Vagina (tissue), 2 donors: Measurements from ENCODE around the gene LRRC45. TPM values are rescaled to one million over a fixed set of nuclear protein-coding genes. Genes with fewer than 3 reads are reported as not detected.

ENCODE experiments used
- DNase-seq, 2 donors: peaks; one replicate each; pipeline ENCODE4 v3.0.0-alpha.2; 2017; ENCODE audit errors: extremely low spot score in 2 of 2
- H3K27ac ChIP-seq: fragments of 200-600 bp; sonication (generic); one replicate; pipeline ENCODE4 v1.5.1; 2019
- H3K27me3 ChIP-seq: fragments of 200-600 bp; sonication (generic); one replicate; pipeline ENCODE4 v1.5.1; 2019
- H3K36me3 ChIP-seq, 2 donors: fragments of 200-600 bp; sonication (generic); one replicate each; pipeline ENCODE4 v1.5.1; 2017 to 2019
- H3K4me1 ChIP-seq: fragments of 200-600 bp; sonication (generic); one replicate; pipeline ENCODE4 v1.5.1; 2019
- H3K4me3 ChIP-seq, 2 donors: fragments of 200-600 bp; sonication (generic); 1 replicate in 1 of 2; 2 replicates in 1 of 2; pipeline ENCODE4 v1.5.1; 2016 to 2019
- H3K9me3 ChIP-seq: fragments of 200-600 bp; sonication (generic); one replicate; pipeline ENCODE4 v1.5.1; 2019
- CTCF ChIP-seq, 3 experiments: fragments of 450-650 bp in 2 of 3; fragments of 200-600 bp in 1 of 3; sonication (generic) in 1 of 3; IDR thresholded peaks; one replicate each; pipeline ENCODE4 v1.5.1; 2017 to 2019; ENCODE audit warnings: antibody characterized with exemption in 3 of 3, mild to moderate bottlenecking in 2 of 3, moderate library complexity in 2 of 3
- POLR2A ChIP-seq, 2 donors: fragments of 450-650 bp; IDR thresholded peaks; one replicate each; pipeline ENCODE4 v1.6.1; 2017; ENCODE audit warnings: antibody characterized with exemption in 2 of 2, mild to moderate bottlenecking in 2 of 2, moderate library complexity in 2 of 2
- POLR2AphosphoS5 ChIP-seq, 2 donors: sonication (generic); formaldehyde crosslinking; IDR thresholded peaks; one replicate each; pipeline ENCODE4 v1.9.0; 2017; ENCODE audit warnings: antibody characterized with exemption in 2 of 2, mild to moderate bottlenecking in 2 of 2, low read depth in 1 of 2; ENCODE audit not compliant: insufficient read depth in 1 of 2
- intact Hi-C: fragments of 100-400 bp; cut with DNase I; formaldehyde crosslinking; loops from one replicate; pipeline ENCODE4 v1.15.1; 2023
- total RNA-seq: library from RNA; depleted of rRNA; stranded (reverse); fragments of >200 nt; gene quantifications from one replicate; pipeline ENCODE4 v1.2.3, GENCODE V29; 2016

LRRC45 gene
- total RNA-seq, 1 donor from 2014 or later: 14.0 TPM

GRCh38 chr17:82043507-82043906, 20.4 kb downstream of the LRRC45 start:
- H3K4me1 ChIP-seq: no peaks in the 10 kb centered on the region
- no peaks in the 10 kb centered on the region for H3K9me3 ChIP-seq
- no peaks in the 10 kb centered on the region for H3K27me3 ChIP-seq
- H3K36me3 ChIP-seq: peaks cover 0 to 15% of the 10 kb centered on the region in 2 donors
- intact Hi-C loops: loop anchor here (10.0 kb wide), 1 partner anchor 281 kb away; no protein-coding TSS in a partner anchor
- no peak overlapping the region for H3K27ac ChIP-seq
- H3K4me3 ChIP-seq: no peak overlapping the region
- TF ChIP-seq POLR2A (IDR thresholded peaks at IDR 0.05) (no peak), POLR2AphosphoS5 (IDR thresholded peaks at IDR 0.05; ENCODE audit: insufficient read depth in 1 of 2, low read depth in 1 of 2) (no peak), CTCF (IDR thresholded peaks at IDR 0.05) (no peak)
- no peak for DNase-seq

GRCh38 chr17:82045936-82046484, 22.9 kb downstream of the LRRC45 start:
- Histone ChIP-seq H3K27ac (no peak overlapping the region), H3K9me3 (no peaks in the 10 kb centered on the region), H3K27me3 (no peaks in the 10 kb centered on the region), H3K4me3 (no peak overlapping the region), H3K36me3 (peaks cover 0 to 29% of the 10 kb centered on the region in 2 donors), H3K4me1 (peaks cover 17% of the 10 kb centered on the region)
- DNase-seq: no peak
- intact Hi-C loops: loop anchor here (10.0 kb wide), 1 partner anchor 279 kb away; no protein-coding TSS in a partner anchor
- no peak for TF ChIP-seq CTCF (IDR thresholded peaks at IDR 0.05)
- no peak for TF ChIP-seq POLR2A (IDR thresholded peaks at IDR 0.05)
- no peak for TF ChIP-seq POLR2AphosphoS5 (IDR thresholded peaks at IDR 0.05; ENCODE audit: insufficient read depth in 1 of 2, low read depth in 1 of 2)

- no peak for TF ChIP-seq CTCF (IDR thresholded peaks at IDR 0.05)
- TF ChIP-seq POLR2A (IDR thresholded peaks at IDR 0.05): no peak
- TF ChIP-seq POLR2AphosphoS5 (IDR thresholded peaks at IDR 0.05; ENCODE audit: insufficient read depth in 1 of 2, low read depth in 1 of 2): no peak
- H3K27me3 ChIP-seq: no peaks in the 10 kb centered on the region
- H3K4me1 ChIP-seq: peaks cover 19% of the 10 kb centered on the region
- no peak overlapping the region for H3K27ac ChIP-seq
- no peak for DNase-seq
- intact Hi-C loops: loop anchor here (10.0 kb wide), 1 partner anchor 278 kb away; no protein-coding TSS in a partner anchor
- H3K36me3 ChIP-seq: peaks cover 0 to 29% of the 10 kb centered on the region in 2 donors
- no peaks in the 10 kb centered on the region for H3K9me3 ChIP-seq
- H3K4me3 ChIP-seq: no peak overlapping the region
Measured at GRCh38 chr17:82046903-82047302, 23.8 kb downstream of the LRRC45 start.

GRCh38 chr17:82047379-82047778, 24.3 kb downstream of the LRRC45 start:
- intact Hi-C loops: loop anchor here (10.0 kb wide), 1 partner anchor 277 kb away; no protein-coding TSS in a partner anchor
- Histone ChIP-seq H3K9me3 (no peaks in the 10 kb centered on the region), H3K27me3 (no peaks in the 10 kb centered on the region), H3K4me1 (peaks cover 22% of the 10 kb centered on the region), H3K4me3 (no peak overlapping the region), H3K27ac (no peak overlapping the region), H3K36me3 (peaks cover 0 to 29% of the 10 kb centered on the region in 2 donors)
- DNase-seq: no peak
- TF ChIP-seq CTCF (IDR thresholded peaks at IDR 0.05) (no peak), POLR2A (IDR thresholded peaks at IDR 0.05) (no peak), POLR2AphosphoS5 (IDR thresholded peaks at IDR 0.05; ENCODE audit: insufficient read depth in 1 of 2, low read depth in 1 of 2) (no peak)

GRCh38 chr17:82047914-82048570, 24.9 kb downstream of the LRRC45 start:
- Histone ChIP-seq H3K27me3 (no peaks in the 10 kb centered on the region), H3K4me1 (peaks cover 28% of the 10 kb centered on the region), H3K27ac (no peak overlapping the region), H3K36me3 (peaks cover 0 to 29% of the 10 kb centered on the region in 2 donors), H3K4me3 (no peak overlapping the region), H3K9me3 (no peaks in the 10 kb centered on the region)
- TF ChIP-seq POLR2AphosphoS5 (IDR thresholded peaks at IDR 0.05; ENCODE audit: insufficient read depth in 1 of 2, low read depth in 1 of 2): no peak
- no peak for TF ChIP-seq POLR2A (IDR thresholded peaks at IDR 0.05)
- intact Hi-C loops: loop anchor here (10.0 kb wide), 1 partner anchor 277 kb away; no protein-coding TSS in a partner anchor
- DNase-seq: no peak
